B cell (primary cell): ENCODE measurements around the gene MYO10.

ENCODE experiments used
- CTCF ChIP-seq: fragments of 200-600 bp; IDR thresholded peaks from one replicate; pipeline ENCODE4 v1.8.0; 2022; ENCODE audit warnings: antibody characterized with exemption, mild to moderate bottlenecking
- EZH2 ChIP-seq: IDR thresholded peaks from 2 replicates; pipeline ENCODE4 v1.6.1; 2012; ENCODE audit warnings: borderline replicate concordance, low read depth, mild to moderate bottlenecking, moderate library complexity, low read length; ENCODE audit not compliant: insufficient read depth, poor library complexity, severe bottlenecking

- TF ChIP-seq CTCF = no peak
- TF ChIP-seq EZH2 = no peak
Observed at GRCh38 chr5:16855485-16855884, 80.6 kb downstream of the MYO10 start.
